GM19023 (cell line): ENCODE results near the gene DPH7.
"Not testable (repeated sequence)": the region's sequence is repeated elsewhere in the genome, so short reads cannot be mapped to it uniquely, and the experiment has no call there.

ENCODE experiments used
- ATAC-seq: cut with Tn5 transposase; IDR thresholded peaks from one replicate; pipeline ENCODE4 v1.9.1; 2021; ENCODE audit warnings: mild to moderate bottlenecking, moderate library complexity; ENCODE audit not compliant: unreplicated experiment

The DPH7 gene

DNA sequence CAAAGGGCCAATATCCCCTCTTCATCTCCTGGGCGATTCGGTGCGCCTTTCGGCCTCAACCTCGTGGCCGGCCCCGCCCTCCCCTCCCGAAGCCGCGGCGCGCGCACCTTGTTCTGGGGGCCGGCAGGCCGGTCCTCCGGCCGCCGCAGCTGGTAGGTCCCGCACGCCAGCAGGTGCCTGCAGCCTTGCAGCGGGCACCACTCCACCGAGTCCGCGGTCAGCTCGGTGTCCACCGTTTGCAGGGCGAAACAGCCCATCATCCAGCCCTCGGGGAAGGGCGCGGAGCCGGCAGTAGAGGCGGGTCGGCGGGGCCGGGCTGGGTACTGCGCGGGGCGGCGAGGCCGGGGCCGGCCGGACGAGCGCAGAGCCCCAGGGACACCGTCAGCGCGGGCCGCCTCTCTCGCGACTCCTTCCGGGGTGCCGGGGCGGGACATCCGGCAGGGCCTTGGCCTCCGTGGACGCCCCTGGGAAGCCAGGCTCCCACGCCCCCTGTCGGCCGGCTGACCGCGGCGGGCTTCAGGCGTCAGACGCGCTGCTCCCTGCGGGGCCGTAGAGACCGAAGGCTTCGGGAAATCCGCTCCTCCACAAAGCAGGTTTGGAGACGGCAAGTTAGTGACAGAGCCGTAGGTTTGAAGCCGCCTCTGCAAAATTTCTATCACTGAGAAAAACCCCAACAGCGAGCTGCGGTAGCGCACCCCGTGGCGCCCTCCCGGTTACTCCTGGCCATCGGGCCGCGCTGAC lies at the start of gene DPH7:
Gene DPH7 (minus strand): TSS at position 408 of the 741 bp plus-strand sequence. CDS start 148 bp downstream, at position 260.
- ATAC-seq = peak; percentile 83

DNA sequence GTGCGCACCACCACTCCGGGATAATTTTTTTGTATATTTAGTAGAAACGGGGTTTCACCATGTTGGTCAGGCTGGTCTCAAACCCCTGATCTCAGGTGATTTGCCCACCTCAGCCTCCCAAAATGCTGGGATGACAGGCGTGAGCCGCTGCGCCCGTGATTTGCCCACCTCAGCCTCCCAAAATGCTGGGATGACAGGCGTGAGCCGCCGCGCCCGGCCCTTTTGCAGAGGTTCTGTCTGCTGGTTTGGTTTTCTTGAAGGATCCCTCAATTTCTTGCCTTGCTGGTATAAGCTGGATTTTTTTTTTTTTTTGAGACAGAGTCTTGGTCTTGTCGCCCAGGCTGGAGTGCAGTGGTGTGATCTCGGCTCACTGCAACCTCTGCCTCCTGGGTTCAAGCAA lies 48.7 kb upstream of the DPH7 start:
- not testable (repeated sequence) for ATAC-seq

DNA sequence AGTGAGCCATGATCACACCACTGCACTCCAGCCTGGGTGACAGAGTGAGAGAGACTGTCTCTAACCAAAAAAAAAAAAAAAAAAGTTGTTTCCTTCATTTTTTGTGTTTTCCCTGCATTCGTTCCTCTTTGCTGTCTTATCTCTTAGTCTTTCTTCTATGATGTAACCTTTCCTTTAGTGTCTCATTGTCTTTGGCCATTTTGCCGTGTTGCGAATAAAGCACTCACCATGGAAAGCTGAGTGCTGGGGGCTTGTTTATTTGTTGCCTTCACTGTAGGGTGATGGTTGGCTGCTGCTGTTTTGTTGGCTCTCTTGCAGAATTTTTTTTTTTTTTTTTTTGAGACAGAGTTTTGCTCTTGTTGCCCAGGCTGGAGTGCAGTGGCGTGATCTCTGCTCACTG lies 47.7 kb upstream of the DPH7 start:
- no peak for ATAC-seq

DNA sequence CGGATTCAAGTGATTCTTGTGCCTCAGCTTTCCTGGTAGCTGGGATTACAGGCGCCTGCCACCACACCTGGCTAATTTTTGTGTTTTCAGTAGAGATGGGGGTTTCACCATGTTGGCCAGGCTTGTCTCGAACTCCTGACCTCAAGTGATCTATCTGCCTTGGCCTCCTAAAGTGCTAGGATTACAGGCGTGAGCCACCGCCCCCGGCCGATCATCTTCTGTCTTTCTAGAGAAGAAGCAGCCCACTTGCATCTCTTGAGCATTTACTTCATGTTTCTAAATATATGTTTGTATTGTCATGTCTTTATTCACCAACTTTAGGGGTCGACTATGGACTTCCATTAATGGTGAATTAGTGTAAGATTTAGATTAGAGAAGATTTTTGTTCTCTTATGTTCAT lies 43.5 kb upstream of the DPH7 start:
- not testable (repeated sequence) for ATAC-seq

DNA sequence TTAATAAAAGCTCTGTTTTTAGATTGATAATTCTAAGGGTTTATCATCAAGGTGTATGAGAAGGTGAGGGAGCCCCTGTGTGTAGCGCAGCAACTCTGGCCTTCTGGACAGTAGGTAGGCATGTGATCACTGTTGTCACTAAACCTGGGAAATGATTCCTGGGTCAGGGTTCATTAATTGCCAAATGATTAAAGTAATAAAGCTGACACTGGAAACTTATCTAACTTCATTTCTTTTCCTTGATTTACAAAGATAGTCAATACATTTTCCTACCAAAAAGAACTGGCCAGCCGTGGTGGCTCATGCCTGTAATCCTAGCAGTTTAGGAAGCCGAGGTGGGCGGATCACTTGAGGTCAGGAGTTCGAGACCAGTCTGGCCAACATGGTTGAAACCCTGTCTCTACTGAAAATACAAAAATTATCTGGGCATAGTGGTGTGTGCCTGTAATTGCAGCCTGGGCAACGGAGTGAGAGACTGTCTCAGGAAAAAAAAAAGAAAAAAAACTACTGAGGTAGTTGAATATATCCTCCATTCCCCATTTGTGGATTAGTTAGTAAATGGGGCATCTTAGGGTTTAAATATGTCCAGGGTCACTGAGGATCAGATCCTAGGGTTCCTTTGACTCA lies 42.5 kb upstream of the DPH7 start:
- ATAC-seq = no peak

DNA sequence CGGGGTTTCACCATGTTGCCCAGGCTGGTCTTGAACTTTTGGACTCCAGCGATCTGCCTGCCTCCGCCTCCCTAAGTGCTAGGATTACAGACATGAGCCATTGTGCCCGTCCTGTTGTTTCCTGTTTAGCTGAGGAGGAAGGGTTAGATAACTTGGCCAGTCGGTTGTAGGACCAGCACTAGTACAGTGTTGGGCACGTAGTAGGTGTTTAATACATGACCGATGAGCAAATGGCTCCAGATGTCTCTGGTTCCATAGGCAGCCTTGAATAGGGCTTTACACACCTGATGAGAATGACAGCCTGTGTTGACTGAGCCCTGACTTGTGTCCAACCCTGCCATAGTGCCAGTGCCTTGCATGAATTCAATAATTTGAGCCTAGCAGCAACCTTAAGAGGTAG lies 41.9 kb upstream of the DPH7 start:
- no peak for ATAC-seq

DNA sequence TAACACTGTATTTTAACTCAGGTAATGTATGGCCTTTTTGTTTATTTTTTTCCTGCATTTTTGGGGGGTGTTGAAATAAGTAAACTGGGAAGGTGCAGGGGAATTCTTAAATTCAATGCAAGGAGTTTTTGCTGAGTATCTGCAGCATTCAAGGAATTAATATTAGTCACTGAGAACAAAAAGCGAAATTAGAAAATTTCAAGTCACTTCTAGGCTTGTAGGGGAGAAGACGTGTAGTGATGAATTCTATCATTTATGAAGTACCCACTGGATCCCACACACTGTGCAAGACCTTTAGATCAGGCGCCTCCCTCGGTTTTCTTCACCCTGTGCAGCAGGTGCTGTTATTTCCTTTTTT lies 41.3 kb upstream of the DPH7 start:
- ATAC-seq = no peak

DNA sequence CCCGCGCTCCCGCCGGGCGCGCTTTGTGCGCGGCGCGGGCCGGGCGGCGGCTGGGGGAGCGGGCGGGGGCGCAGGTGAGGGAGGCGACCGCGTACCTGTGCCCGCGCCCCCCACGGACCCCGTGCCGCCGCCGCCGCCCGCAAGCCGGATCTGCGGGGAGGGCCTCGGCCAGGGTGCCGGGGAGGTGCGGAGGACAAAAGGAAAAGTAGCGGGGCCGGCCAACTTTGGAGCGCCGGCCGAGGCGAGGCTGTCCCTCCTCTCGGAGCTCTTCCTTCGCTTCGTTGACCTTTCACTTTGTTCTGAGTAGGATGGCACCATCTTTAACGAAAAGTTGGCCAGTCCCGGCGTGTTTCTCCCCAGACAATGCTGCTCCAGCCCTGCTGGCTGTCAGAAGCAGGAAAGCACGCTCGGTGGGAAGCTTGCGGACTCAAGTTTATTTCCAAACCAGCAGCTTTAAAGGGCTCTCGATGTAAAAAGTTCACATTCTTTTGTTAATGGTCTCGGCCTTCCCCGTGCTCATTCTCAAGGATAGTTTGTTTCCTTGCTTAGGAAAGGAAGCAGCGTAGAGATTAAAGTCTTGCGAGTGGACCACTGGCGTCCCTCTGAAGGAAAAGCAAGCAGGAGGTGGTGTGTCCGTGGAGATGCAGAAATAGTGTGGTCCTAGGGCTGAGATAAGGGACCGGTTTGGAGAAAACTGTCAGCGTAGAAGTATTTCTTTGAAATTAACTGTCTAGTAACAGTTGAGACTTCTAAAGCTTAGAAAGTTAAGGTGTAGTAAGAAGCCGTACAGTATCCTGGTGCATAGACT lies 40.7 kb upstream of the DPH7 start:
- ATAC-seq = peak; percentile 22

DNA sequence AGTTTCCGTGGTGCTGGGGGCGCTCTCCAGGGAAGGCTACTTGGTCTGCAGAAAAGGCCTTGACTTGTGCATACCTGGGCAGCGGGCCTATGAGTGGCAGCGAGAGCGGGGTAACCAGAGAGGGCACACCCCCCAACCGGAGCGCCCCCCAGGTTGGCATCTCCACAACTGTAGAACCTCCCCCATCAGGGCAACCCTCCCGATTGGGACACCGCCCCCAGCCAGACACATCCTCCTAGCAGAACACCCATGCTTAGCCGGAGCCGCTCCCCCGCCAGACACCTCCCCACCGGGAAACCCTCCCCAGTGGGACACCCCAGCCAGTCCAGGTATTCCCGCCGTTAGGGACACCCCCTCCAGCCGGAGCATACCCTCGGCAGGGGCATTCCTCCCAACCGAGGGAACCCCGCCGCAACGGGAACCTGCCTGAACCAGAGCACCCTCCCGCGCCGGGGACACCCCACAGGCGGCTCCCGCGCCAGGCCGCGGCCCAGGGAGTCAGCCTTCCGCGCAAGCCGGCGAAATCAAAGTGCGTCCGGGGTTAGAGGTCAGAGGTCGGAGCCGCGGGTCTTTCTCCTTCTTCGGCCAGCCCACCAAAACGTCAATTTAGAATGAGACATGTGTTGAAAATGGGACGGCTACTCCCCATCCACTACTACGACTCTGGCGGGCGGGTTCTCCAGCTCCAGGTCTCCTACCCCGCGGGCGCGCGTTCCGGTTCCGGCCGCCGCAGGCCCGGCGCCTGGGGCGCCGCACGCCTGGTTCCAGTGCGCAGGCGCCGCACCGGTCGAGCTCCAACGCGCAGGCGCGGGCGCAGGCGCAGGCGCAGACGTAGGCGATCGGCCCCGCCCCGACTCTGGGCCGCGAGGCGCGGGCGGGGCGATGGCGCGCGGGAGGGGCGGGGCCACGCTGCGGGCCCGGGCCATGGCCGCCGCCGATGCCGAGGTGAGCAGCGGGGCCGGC lies 39.7 kb upstream of the DPH7 start, which contains the start of gene EHMT1:
Gene EHMT1 (plus strand): TSS at position 901 of the 963 bp plus-strand sequence. CDS start 24 bp downstream, at position 925.
- ATAC-seq = peak; percentile 80

DNA sequence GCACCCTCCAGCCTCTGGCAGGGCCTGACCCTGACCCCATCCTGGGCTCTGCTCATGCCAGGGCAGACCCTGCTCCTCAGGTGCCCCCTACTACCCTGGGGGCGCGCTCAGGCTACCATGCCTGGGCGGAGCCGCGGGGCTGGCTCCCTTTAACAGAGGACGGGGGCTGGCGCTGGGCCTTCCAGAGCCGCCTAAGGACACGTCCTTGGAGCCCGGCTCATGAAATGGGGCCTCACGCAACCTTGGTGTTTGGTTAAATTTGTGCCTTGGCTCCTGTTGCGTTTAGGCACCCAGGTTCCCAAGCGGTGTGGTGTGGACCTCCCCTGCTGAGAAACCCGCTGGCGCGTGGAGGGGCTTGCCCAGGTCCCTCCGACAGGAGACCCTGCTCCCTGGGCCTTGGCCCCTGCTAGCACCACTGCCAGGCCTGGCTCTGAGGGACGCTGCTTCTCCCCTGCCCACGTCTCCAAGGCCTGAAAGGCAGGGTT lies 36.7 kb upstream of the DPH7 start:
- no peak for ATAC-seq

DNA sequence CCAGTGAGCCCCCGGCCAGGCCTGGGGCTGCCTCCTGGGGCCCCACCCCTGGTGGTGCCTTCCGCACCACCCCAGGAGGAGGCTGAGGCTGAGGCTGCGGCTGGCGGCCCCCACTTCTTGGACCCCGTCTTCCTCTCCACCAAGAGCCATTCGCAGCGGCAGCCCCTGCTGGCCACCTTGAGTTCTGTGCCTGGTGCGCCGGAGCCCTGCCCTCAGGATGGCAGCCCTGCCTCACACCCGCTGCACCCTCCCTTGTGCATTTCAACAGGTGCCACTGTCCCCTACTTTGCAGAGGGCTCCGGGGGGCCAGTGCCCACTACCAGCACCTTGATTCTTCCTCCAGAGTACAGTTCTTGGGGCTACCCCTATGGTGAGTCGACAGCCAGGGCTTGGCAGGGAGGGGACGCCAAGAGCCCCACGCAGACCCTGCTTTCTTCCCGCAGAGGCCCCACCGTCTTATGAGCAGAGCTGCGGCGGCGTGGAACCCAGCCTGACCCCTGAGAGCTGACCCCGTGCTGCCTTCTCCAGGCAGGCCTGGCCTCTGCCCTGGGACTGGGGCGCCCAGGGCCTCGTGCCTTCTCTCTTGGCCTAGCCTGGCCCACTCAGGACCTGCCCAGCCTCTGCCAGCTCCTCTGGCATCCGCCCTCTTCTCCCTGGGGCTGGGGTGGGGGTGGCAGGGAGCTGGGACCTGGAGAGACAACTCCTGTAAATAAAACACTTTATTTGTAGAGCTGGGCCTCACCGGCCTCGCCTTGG lies 36.1 kb upstream of the DPH7 start:
- ATAC-seq = no peak

DNA sequence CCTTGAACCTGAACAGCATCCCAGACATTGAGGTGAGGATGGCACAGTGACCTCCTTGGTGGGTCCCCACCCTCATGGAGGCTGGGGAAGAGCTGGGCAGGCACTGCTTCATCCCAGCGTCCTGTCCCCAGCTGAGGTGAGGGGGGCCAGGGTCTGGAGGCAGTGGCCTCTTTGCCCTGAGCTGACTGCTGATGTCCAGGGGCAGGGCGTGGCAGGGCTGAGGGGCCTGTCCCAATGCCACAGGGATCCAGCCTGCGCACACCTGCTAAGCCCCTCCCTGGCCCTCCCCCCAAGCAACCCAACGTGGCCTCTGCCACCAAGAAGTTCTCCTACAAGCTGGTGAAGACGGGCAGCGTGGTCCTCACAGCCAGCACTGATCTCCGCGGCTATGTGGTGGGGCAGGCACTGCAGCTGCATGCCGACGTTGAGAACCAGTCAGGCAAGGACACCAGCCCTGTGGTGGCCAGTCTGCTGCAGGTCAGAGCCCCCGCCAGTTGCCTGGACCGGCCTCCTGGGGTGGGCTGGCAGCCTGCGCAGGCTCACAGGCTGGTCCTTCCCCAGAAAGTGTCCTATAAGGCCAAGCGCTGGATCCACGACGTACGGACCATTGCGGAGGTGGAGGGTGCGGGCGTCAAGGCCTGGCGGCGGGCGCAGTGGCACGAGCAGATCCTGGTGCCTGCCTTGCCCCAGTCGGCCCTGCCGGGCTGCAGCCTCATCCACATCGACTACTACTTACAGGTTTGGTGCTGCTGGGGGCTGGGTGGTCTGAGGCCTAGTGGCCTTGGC lies 35.2 kb upstream of the DPH7 start:
- no peak for ATAC-seq

DNA sequence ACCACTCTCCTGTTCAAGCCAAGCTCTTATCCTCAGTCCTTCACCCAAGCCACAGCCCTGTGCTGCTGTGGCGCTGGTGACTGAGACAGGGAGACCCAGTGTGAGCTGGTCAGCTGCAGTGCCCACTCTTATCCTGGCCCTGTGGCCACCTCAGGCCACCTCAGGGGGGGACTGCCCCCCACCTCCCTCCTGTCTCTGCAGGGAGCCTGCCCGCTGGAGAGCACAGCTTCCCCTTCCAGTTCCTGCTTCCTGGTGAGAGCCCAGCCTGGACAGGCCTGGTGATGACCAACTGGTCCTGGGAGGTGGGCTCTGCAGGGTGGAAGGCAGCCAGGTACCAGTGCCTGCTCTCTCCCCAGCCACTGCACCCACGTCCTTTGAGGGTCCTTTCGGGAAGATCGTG lies 34.5 kb upstream of the DPH7 start:
- ATAC-seq = no peak

DNA sequence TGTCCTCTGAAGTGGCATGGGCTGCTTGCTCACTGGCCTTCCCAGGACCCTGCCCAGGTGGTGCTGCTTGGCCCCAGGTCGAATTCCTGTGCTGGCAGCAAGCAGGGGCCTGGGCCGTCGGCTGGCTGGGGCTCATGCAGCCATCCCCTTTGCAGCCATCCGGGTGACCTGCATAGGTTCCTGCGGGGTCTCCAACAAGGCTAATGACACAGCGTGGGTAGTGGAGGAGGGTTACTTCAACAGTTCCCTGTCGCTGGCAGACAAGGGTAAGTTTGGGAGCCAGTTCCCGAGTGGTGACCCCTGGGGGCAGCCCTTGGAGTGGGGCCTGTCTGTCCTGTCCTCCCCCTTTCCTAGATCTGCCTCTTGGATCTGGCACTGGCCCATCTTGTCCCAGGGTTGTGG lies 34.0 kb upstream of the DPH7 start:
- no peak for ATAC-seq

DNA sequence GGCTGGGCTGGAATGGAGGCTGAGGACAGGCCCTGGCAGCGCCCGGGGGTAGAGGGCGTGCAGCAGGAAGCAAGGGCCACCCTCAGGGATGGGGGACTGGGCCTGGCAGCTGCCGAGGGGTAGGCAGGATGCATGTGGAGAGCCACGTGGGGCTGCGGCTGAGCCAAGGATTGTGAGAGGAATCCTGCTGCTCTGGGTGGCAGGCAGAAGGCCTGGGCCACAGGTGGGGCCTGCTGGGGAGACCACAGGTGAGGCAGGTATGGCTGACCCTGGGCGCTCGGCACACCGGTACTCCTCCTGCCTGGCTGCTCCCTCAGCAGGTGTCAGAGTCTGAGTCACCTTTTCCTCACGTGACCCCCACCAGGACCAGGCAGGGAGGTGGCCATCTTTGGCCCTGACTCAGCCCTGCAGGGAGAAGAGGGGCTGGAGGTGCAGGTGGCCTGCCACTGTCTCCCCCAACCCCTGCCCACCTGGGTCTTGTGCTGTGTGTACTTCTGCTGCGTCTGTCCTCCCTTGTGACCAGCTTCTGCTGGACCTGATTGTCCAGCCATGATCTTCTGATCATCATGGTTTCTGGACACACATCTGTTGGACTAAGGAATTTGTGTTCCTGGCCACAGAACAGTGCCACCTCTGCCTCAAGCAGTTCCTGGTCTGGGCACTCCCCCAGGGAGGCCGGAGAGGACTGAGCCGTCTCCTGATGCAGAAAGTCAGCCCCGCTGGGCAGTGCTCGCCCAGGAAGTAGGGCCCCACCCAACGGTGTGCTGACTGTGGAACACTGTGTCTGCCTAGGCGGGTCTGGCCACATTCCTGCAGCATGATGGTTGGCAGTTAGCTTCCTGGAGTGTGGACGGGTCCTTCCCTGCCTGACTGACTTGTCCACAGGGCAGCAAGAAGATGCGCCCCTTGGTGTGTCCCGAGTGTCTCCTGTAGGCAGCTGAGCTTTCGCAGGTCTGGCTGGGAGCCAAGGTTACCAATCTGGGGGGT lies 33.2 kb upstream of the DPH7 start:
- ATAC-seq = no peak

DNA sequence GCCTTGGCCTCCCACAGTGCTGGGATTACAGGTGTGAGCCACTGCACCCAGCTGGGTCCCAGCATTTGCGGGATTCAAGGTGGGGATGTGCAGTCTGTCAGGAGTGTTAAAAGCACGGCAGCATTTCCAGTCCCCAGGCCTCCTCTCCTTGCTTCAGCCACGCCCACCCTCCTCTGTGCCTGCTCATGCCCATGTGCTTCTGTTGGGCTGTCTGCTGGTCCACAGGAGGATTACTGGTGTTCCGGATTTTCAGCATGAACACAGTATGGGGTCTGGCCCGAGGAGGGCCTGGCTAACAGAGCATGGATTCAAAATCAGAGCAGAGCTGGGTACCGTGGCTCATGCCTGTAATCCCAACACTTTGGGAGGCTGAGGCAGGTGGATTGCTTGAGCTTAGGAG lies 32.2 kb upstream of the DPH7 start:
- no peak for ATAC-seq

DNA sequence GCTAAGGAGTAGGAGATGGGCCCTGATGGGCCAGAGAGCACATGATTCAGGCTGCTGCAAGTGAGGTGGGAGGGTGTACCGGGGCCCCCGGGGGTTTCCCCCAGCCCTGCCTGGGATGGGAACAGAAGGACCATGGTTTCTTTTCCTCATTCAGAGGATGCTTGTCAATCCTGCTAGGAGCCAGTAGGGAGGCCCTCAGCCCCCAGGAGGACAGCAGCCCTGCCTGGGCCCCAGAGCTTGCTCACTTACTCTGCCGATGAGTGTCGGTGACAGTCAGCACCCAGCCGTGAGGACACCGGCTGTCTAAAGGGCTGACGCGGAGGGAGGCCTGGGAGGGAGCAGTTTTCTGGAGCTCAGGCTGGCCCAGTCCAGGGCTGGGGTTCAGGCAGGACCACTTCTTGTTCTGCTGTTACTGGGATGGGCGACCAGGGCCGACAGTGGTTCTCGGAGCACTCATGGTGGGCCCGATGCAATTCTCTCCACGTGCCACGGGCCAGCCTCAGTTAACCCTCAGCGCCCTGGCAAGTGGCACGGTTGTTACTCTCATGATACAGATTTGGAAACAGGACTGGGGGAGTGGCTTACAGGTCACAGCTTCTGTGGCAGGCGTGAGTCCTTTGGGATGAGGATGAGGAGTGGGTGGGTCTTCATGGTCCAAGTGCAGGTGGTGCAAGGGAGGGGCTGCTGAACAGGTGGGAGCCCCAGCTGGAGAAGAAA lies 28.6 kb upstream of the DPH7 start:
- ATAC-seq = no peak
